ENCODE data around the gene CMA1. TPM values are rescaled to one million over a fixed set of nuclear protein-coding genes. Genes with fewer than 3 reads are reported as not detected.

CMA1 gene
- polyA plus RNA-seq, 1 donor (not counting 4 experiments of a cell fraction or from before 2014, with no cell fraction given), result not detected

DNA sequence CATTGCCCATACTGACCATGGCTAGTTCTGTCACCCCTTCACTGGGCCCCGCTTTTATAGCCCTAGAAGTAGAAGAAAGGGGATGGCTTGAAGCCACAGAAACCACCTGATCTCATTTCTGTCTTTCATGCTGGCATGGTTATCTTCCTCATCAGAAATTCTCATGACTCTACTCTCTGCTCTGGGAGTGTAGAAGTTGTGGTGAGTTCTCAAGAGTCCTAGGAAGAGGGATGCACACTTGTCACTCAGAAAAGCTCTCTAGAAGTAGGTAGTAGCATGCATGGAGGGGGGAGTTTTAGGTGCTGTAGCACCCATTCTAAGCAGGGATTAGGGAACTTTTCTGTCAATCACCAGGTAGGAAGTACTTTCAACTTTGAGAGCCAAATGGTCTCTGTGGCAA lies 6.1 kb upstream of the CMA1 start:
- H3K9me1 ChIP-seq (ENCODE audit: control insufficient read depth, extremely low read depth, insufficient read depth, low read length), result no peaks in the 10 kb centered on the region
- H2AFZ ChIP-seq (ENCODE audit: control insufficient read depth, low read length), result no peak overlapping the region
- DNase-seq (ENCODE audit: low read depth, low spot score) (no peak), FAIRE-seq (no peak)
- TF ChIP-seq, protein P1, sequence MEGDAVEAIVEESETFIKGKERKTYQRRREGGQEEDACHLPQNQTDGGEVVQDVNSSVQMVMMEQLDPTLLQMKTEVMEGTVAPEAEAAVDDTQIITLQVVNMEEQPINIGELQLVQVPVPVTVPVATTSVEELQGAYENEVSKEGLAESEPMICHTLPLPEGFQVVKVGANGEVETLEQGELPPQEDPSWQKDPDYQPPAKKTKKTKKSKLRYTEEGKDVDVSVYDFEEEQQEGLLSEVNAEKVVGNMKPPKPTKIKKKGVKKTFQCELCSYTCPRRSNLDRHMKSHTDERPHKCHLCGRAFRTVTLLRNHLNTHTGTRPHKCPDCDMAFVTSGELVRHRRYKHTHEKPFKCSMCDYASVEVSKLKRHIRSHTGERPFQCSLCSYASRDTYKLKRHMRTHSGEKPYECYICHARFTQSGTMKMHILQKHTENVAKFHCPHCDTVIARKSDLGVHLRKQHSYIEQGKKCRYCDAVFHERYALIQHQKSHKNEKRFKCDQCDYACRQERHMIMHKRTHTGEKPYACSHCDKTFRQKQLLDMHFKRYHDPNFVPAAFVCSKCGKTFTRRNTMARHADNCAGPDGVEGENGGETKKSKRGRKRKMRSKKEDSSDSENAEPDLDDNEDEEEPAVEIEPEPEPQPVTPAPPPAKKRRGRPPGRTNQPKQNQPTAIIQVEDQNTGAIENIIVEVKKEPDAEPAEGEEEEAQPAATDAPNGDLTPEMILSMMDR (optimal IDR thresholded peaks at IDR 0.05 in 1 of 3, IDR thresholded peaks at IDR 0.05 in 1 of 3, conservative IDR thresholded peaks at IDR 0.05 in 1 of 3; ENCODE audit: extremely low read depth in 1 of 3, insufficient read depth in 2 of 3, low read length in 3 of 3), result no peak
- TF ChIP-seq EZH2 (IDR thresholded peaks at IDR 0.05; ENCODE audit: low read length), result no peak
- no peak overlapping the region for H3K27ac ChIP-seq (ENCODE audit: control insufficient read depth, insufficient read depth, low read length)
- dilution Hi-C loops (cut with MboI; ENCODE audit: extremely low pct_ligation_motif_present, low sequenced_read_pairs), result no loop called here
- no peak overlapping the region for H3K9ac ChIP-seq (ENCODE audit: control insufficient read depth, extremely low read depth, insufficient read depth, low read length)
- no peak overlapping the region for H3K4me2 ChIP-seq (ENCODE audit: control insufficient read depth, extremely low read depth, insufficient read depth, low read depth, low read length)
- no peaks in the 10 kb centered on the region for H4K20me1 ChIP-seq (ENCODE audit: control insufficient read depth, extremely low read depth, insufficient read depth, low read length)
- no peaks in the 10 kb centered on the region for H3K4me1 ChIP-seq (ENCODE audit: control insufficient read depth, extremely low read depth, insufficient read depth, low read length)
- H3K27me3 ChIP-seq (ENCODE audit: control insufficient read depth, extremely low read depth, insufficient read depth, low read length), result no peaks in the 10 kb centered on the region
- H3K9me3 ChIP-seq (ENCODE audit: control insufficient read depth, low read depth, low read length), result no peaks in the 10 kb centered on the region
- H3K36me3 ChIP-seq (ENCODE audit: control insufficient read depth in 2 of 2, extremely low read depth in 1 of 2, insufficient read depth in 2 of 2, low read length in 2 of 2), result no peaks in the 10 kb centered on the region
- H3K4me3 ChIP-seq (ENCODE audit: control insufficient read depth in 2 of 3, extremely low read depth in 1 of 3, insufficient read depth in 2 of 3, low read depth in 1 of 3, low read length in 3 of 3), result no peak overlapping the region
- H3K79me2 ChIP-seq (ENCODE audit: control insufficient read depth, insufficient read depth, low read length), result no peaks in the 10 kb centered on the region

GRCh38 chr14:24513009-24513408 lies 4.9 kb upstream of the CMA1 start:
- Histone ChIP-seq H3K79me2 (ENCODE audit: control insufficient read depth, insufficient read depth, low read length) (no peaks in the 10 kb centered on the region), H3K9me3 (ENCODE audit: control insufficient read depth, low read depth, low read length) (no peaks in the 10 kb centered on the region), H2AFZ (ENCODE audit: control insufficient read depth, low read length) (no peak overlapping the region), H3K4me1 (ENCODE audit: control insufficient read depth, extremely low read depth, insufficient read depth, low read length) (no peaks in the 10 kb centered on the region), H3K4me2 (ENCODE audit: control insufficient read depth, extremely low read depth, insufficient read depth, low read depth, low read length) (no peak overlapping the region), H4K20me1 (ENCODE audit: control insufficient read depth, extremely low read depth, insufficient read depth, low read length) (no peaks in the 10 kb centered on the region), H3K27me3 (ENCODE audit: control insufficient read depth, extremely low read depth, insufficient read depth, low read length) (no peaks in the 10 kb centered on the region), H3K9me1 (ENCODE audit: control insufficient read depth, extremely low read depth, insufficient read depth, low read length) (no peaks in the 10 kb centered on the region), H3K27ac (ENCODE audit: control insufficient read depth, insufficient read depth, low read length) (no peak overlapping the region), H3K36me3 (ENCODE audit: control insufficient read depth in 2 of 2, extremely low read depth in 1 of 2, insufficient read depth in 2 of 2, low read length in 2 of 2) (no peaks in the 10 kb centered on the region), H3K4me3 (ENCODE audit: control insufficient read depth in 2 of 3, extremely low read depth in 1 of 3, insufficient read depth in 2 of 3, low read depth in 1 of 3, low read length in 3 of 3) (no peak overlapping the region), H3K9ac (ENCODE audit: control insufficient read depth, extremely low read depth, insufficient read depth, low read length) (no peak overlapping the region)
- TF ChIP-seq EZH2 (IDR thresholded peaks at IDR 0.05; ENCODE audit: low read length), result no peak
- TF ChIP-seq, protein P1 (optimal IDR thresholded peaks at IDR 0.05 in 1 of 3, IDR thresholded peaks at IDR 0.05 in 1 of 3, conservative IDR thresholded peaks at IDR 0.05 in 1 of 3; ENCODE audit: extremely low read depth in 1 of 3, insufficient read depth in 2 of 3, low read length in 3 of 3), result no peak
- dilution Hi-C loops (cut with MboI; ENCODE audit: extremely low pct_ligation_motif_present, low sequenced_read_pairs), result no loop called here
- DNase-seq (ENCODE audit: low read depth, low spot score) (no peak), FAIRE-seq (no peak)

Measured in keratinocyte (primary cell).